HG03520 (cell line): ENCODE data around the gene MOB4.
"Not testable (repeated sequence)": the region's sequence is repeated elsewhere in the genome, so short reads cannot be mapped to it uniquely, and the experiment has no call there.

ENCODE experiments used
- ATAC-seq: cut with Tn5 transposase; IDR thresholded peaks from one replicate; pipeline ENCODE4 v1.9.1; 2021; ENCODE audit warnings: mild to moderate bottlenecking, moderate library complexity; ENCODE audit not compliant: unreplicated experiment

MOB4 gene

GRCh38 chr2:197515739-197516392 lies at the start of gene MOB4:
Gene MOB4, plus strand, starts transcription at chr2:197516066. Its CDS starts 21 bp downstream, at chr2:197516087.
- peak; percentile 92 for ATAC-seq

- no peak for ATAC-seq
Measured at GRCh38 chr2:197472166-197472565, 43.7 kb upstream of the MOB4 start.

- no peak for ATAC-seq
Measured at GRCh38 chr2:197477797-197478196, 38.1 kb upstream of the MOB4 start.

- ATAC-seq, result no peak
Measured at GRCh38 chr2:197480165-197481036, 35.5 kb upstream of the MOB4 start.

GRCh38 chr2:197484248-197484647 lies 31.6 kb upstream of the MOB4 start:
- ATAC-seq, result not testable (repeated sequence)

GRCh38 chr2:197486175-197486574 lies 29.7 kb upstream of the MOB4 start:
- ATAC-seq, result no peak

GRCh38 chr2:197487385-197487784 lies 28.5 kb upstream of the MOB4 start:
- ATAC-seq, result no peak

- no peak for ATAC-seq
Measured at GRCh38 chr2:197495433-197496134, 20.3 kb upstream of the MOB4 start.

- ATAC-seq, result no peak
Measured at GRCh38 chr2:197496695-197497094, 19.2 kb upstream of the MOB4 start.

- no peak for ATAC-seq
Measured at GRCh38 chr2:197497326-197497725, 18.5 kb upstream of the MOB4 start.

- ATAC-seq, result no peak
Measured at GRCh38 chr2:197498235-197498936, 17.5 kb upstream of the MOB4 start.

GRCh38 chr2:197498937-197499593 lies 16.8 kb upstream of the MOB4 start:
- peak; percentile 27 for ATAC-seq

GRCh38 chr2:197499594-197500502 lies 16.0 kb upstream of the MOB4 start, which contains the start of the genes HSPD1 and HSPE1:
Gene HSPD1, minus strand, starts transcription at chr2:197499840. Its CDS starts 992 bp downstream, at chr2:197498848.
Gene HSPE1, plus strand, starts transcription at chr2:197500379. Its CDS starts 58 bp downstream, at chr2:197500437.
- peak; percentile 76 for ATAC-seq

- ATAC-seq, result peak; percentile 3
Measured at GRCh38 chr2:197500503-197501131, 15.2 kb upstream of the MOB4 start.

- no peak for ATAC-seq
Measured at GRCh38 chr2:197502201-197502600, 13.7 kb upstream of the MOB4 start.

- ATAC-seq, result no peak
Measured at GRCh38 chr2:197502685-197503084, 13.2 kb upstream of the MOB4 start.

- no peak for ATAC-seq
Measured at GRCh38 chr2:197504000-197504399, 11.9 kb upstream of the MOB4 start.

- no peak for ATAC-seq
Measured at GRCh38 chr2:197504512-197504911, 11.4 kb upstream of the MOB4 start.

GRCh38 chr2:197506658-197507057 lies 9.2 kb upstream of the MOB4 start:
- ATAC-seq, result no peak
